ENCODE data around the gene POU3F2. TPM values are rescaled to one million over a fixed set of nuclear protein-coding genes. Genes with fewer than 3 reads are reported as not detected.

Gene POU3F2
- 0.06 TPM for total RNA-seq

GRCh38 chr6:98834060-98835031 is at the start of gene POU3F2:
Gene POU3F2 (plus strand): TSS chr6:98834574. CDS start chr6:98834874, 300 bp downstream.

Other genes starting within 250 kb of the POU3F2 start
- gene FBXL4, start 113.4 kb downstream of the POU3F2 start, total RNA-seq, result 36.0 TPM

Measured in metanephros (tissue), 1 donor.